ENCODE results near the gene TMEM202.
"Not testable (repeated sequence)": the region's sequence is repeated elsewhere in the genome, so short reads cannot be mapped to it uniquely, and the experiment has no call there.

TMEM202 gene

GRCh38 chr15:72368325-72368724 is 29.8 kb upstream of the TMEM202 start:
- TF ChIP-seq ZFX (IDR thresholded peaks at IDR 0.05) = no peak
- TF ChIP-seq CTCF (conservative IDR thresholded peaks at IDR 0.05) = no peak

GRCh38 chr15:72368899-72369298 is 29.2 kb upstream of the TMEM202 start:
- H3K27ac ChIP-seq = no peak overlapping the region

More at GRCh38 chr15:72368325-72368724, 29.8 kb upstream of the TMEM202 start:
- no peak overlapping the region for H3K27ac ChIP-seq

GRCh38 chr15:72369964-72370363 is 28.1 kb upstream of the TMEM202 start:
- H3K27ac ChIP-seq = no peak overlapping the region
- TF ChIP-seq ZFX (IDR thresholded peaks at IDR 0.05) = no peak
- no peak for TF ChIP-seq CTCF (conservative IDR thresholded peaks at IDR 0.05)

More at GRCh38 chr15:72368899-72369298, 29.2 kb upstream of the TMEM202 start:
- TF ChIP-seq CTCF (conservative IDR thresholded peaks at IDR 0.05) (no peak), ZFX (IDR thresholded peaks at IDR 0.05) (no peak)

- H3K27ac ChIP-seq = no peak overlapping the region
- TF ChIP-seq CTCF (conservative IDR thresholded peaks at IDR 0.05) (no peak), ZFX (IDR thresholded peaks at IDR 0.05) (no peak)
These were observed 25.7 kb upstream of the TMEM202 start for GRCh38 chr15:72372361-72372760.

GRCh38 chr15:72375501-72375845 is 22.6 kb upstream of the TMEM202 start:
- H3K27ac ChIP-seq = peak overlapping the region; percentile 75
- TF ChIP-seq CTCF (conservative IDR thresholded peaks at IDR 0.05) = no peak
- no peak for TF ChIP-seq ZFX (IDR thresholded peaks at IDR 0.05)

- peak; percentile 95 for TF ChIP-seq ZFX (IDR thresholded peaks at IDR 0.05)
- TF ChIP-seq CTCF (conservative IDR thresholded peaks at IDR 0.05) = no peak
- peak within 1 kb of the TSS; percentile 75 for H3K27ac ChIP-seq
These were observed 22.1 kb upstream of the TMEM202 start, which contains the start of gene HEXA for GRCh38 chr15:72375846-72376581. Gene HEXA, minus strand, starts transcription at chr15:72376014. Its CDS starts 42 bp downstream, at chr15:72375972.

- no peak for TF ChIP-seq CTCF (conservative IDR thresholded peaks at IDR 0.05)
- no peak for TF ChIP-seq ZFX (IDR thresholded peaks at IDR 0.05)
- no peak overlapping the region for H3K27ac ChIP-seq
These were observed 20.8 kb upstream of the TMEM202 start for GRCh38 chr15:72377331-72377730.

- not testable (repeated sequence) for H3K27ac ChIP-seq
These were observed 19.0 kb upstream of the TMEM202 start for GRCh38 chr15:72379106-72379505.
